GM12864 (cell line): ENCODE results near the gene CXCL9.

ENCODE experiments used
- DNase-seq: peaks from one replicate; pipeline ENCODE4 v3.0.0-alpha.2; 2011; ENCODE audit warnings: low read depth
- H3K4me3 ChIP-seq: 2 replicates; pipeline ENCODE4 v1.5.1; 2011; ENCODE audit warnings: mild to moderate bottlenecking, low read depth, low read length, control low read depth
- TF ChIP-seq, protein P1 (sequence below): IDR thresholded peaks from 2 replicates; pipeline ENCODE4 v1.5.1; 2011; ENCODE audit warnings: low read depth, mild to moderate bottlenecking, moderate library complexity, low read length, control low read depth, inconsistent platforms; ENCODE audit errors: missing control alignments

CXCL9 gene

DNA sequence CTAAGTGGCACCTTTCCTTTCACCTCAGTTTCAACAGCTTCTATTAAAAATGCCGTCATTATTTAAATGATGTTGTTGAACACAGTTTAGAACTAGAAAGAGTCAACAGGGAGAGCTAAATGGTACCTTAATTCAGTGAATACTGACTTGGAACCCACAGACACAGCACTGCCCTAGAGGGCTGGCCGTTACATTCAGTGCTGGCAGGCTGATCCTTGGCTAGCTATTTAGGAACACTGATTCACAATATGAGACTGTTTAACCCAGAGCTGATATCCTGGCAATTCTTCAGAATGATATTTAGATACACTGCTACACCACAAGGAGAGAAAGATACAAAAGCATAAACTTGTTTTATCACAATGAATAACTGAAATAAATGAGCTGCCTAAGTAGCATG is 53.8 kb downstream of the CXCL9 start:
- DNase-seq, result no peak
- TF ChIP-seq, protein P1, sequence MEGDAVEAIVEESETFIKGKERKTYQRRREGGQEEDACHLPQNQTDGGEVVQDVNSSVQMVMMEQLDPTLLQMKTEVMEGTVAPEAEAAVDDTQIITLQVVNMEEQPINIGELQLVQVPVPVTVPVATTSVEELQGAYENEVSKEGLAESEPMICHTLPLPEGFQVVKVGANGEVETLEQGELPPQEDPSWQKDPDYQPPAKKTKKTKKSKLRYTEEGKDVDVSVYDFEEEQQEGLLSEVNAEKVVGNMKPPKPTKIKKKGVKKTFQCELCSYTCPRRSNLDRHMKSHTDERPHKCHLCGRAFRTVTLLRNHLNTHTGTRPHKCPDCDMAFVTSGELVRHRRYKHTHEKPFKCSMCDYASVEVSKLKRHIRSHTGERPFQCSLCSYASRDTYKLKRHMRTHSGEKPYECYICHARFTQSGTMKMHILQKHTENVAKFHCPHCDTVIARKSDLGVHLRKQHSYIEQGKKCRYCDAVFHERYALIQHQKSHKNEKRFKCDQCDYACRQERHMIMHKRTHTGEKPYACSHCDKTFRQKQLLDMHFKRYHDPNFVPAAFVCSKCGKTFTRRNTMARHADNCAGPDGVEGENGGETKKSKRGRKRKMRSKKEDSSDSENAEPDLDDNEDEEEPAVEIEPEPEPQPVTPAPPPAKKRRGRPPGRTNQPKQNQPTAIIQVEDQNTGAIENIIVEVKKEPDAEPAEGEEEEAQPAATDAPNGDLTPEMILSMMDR, result no peak
- no peak overlapping the region for H3K4me3 ChIP-seq
